ENCODE results near the gene PRKN. TPM values are rescaled to one million over a fixed set of nuclear protein-coding genes. Genes with fewer than 3 reads are reported as not detected.

PRKN gene
- total RNA-seq, 1 experiment from 2014 or later: 0.46 TPM

- no TSS peak for BruUV-seq (replicated peaks)
- DNase-seq (ENCODE audit: low read depth, low spot score) (no peak), ATAC-seq (no peak)
- H3K27me3 ChIP-seq (ENCODE audit: control insufficient read depth, insufficient read depth, low read length): no peaks in the 10 kb centered on the region
- H3K36me3 ChIP-seq (ENCODE audit: control insufficient read depth, insufficient read depth, low read length): no peaks in the 10 kb centered on the region
- in situ Hi-C loops (cut with HindIII; ENCODE audit: low pct_unique_long_range_greater_than_20kb, low sequenced_read_pairs) (no loop called here), intact Hi-C loops (cut with micrococcal nuclease; ENCODE audit: unreplicated experiment) (no loop called here)
- no peak overlapping the region for H3K27ac ChIP-seq (ENCODE audit: low read length)
- POLR2A ChIA-PET: no interaction called here
- CTCF ChIA-PET: interaction anchor here (1.6 kb wide), 1 partner anchor 24 kb away, joined by 4 read pairs; no protein-coding TSS in a partner anchor
- H3K4me1 ChIP-seq (ENCODE audit: control insufficient read depth, insufficient read depth, low read length): no peaks in the 10 kb centered on the region
- no peaks in the 10 kb centered on the region for H3K9me3 ChIP-seq (ENCODE audit: control insufficient read depth, insufficient read depth, low read depth, low read length)
- TF ChIP-seq, protein P1, sequence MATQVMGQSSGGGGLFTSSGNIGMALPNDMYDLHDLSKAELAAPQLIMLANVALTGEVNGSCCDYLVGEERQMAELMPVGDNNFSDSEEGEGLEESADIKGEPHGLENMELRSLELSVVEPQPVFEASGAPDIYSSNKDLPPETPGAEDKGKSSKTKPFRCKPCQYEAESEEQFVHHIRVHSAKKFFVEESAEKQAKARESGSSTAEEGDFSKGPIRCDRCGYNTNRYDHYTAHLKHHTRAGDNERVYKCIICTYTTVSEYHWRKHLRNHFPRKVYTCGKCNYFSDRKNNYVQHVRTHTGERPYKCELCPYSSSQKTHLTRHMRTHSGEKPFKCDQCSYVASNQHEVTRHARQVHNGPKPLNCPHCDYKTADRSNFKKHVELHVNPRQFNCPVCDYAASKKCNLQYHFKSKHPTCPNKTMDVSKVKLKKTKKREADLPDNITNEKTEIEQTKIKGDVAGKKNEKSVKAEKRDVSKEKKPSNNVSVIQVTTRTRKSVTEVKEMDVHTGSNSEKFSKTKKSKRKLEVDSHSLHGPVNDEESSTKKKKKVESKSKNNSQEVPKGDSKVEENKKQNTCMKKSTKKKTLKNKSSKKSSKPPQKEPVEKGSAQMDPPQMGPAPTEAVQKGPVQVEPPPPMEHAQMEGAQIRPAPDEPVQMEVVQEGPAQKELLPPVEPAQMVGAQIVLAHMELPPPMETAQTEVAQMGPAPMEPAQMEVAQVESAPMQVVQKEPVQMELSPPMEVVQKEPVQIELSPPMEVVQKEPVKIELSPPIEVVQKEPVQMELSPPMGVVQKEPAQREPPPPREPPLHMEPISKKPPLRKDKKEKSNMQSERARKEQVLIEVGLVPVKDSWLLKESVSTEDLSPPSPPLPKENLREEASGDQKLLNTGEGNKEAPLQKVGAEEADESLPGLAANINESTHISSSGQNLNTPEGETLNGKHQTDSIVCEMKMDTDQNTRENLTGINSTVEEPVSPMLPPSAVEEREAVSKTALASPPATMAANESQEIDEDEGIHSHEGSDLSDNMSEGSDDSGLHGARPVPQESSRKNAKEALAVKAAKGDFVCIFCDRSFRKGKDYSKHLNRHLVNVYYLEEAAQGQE (IDR thresholded peaks at IDR 0.05; ENCODE audit: insufficient read depth in 1 of 2, low read depth in 2 of 2, low read length in 1 of 2): no peak
- TF ChIP-seq SIN3A (IDR thresholded peaks at IDR 0.05; ENCODE audit: borderline replicate concordance, insufficient read depth, low read depth, low read length) (no peak), TCF7L2 (IDR thresholded peaks at IDR 0.05; ENCODE audit: low read depth, low read length) (no peak), POLR2AphosphoS5 (IDR thresholded peaks at IDR 0.05; ENCODE audit: low read depth, low read length) (no peak)
- TF ChIP-seq, protein P2, sequence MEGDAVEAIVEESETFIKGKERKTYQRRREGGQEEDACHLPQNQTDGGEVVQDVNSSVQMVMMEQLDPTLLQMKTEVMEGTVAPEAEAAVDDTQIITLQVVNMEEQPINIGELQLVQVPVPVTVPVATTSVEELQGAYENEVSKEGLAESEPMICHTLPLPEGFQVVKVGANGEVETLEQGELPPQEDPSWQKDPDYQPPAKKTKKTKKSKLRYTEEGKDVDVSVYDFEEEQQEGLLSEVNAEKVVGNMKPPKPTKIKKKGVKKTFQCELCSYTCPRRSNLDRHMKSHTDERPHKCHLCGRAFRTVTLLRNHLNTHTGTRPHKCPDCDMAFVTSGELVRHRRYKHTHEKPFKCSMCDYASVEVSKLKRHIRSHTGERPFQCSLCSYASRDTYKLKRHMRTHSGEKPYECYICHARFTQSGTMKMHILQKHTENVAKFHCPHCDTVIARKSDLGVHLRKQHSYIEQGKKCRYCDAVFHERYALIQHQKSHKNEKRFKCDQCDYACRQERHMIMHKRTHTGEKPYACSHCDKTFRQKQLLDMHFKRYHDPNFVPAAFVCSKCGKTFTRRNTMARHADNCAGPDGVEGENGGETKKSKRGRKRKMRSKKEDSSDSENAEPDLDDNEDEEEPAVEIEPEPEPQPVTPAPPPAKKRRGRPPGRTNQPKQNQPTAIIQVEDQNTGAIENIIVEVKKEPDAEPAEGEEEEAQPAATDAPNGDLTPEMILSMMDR (IDR thresholded peaks at IDR 0.05): no peak
- H3K4me3 ChIP-seq (ENCODE audit: low read depth in 2 of 2, low read length in 2 of 2): no peak overlapping the region
Measured at GRCh38 chr6:161346717-161347116, 1380.8 kb downstream of the PRKN start.

GRCh38 chr6:161344626-161345025 lies 1382.9 kb downstream of the PRKN start:
- BruUV-seq (replicated peaks): no TSS peak
- CTCF ChIA-PET: interaction anchor here (0.7 kb wide), 1 partner anchor 140 kb away, joined by 4 read pairs; no protein-coding TSS in a partner anchor
- intact Hi-C loops (cut with micrococcal nuclease; ENCODE audit: unreplicated experiment): no loop called here

More at GRCh38 chr6:161344626-161345025, 1382.9 kb downstream of the PRKN start:
- Histone ChIP-seq H3K9me3 (ENCODE audit: control insufficient read depth, insufficient read depth, low read depth, low read length) (no peaks in the 10 kb centered on the region), H3K27me3 (ENCODE audit: control insufficient read depth, insufficient read depth, low read length) (no peaks in the 10 kb centered on the region), H3K4me1 (ENCODE audit: control insufficient read depth, insufficient read depth, low read length) (no peaks in the 10 kb centered on the region), H3K36me3 (ENCODE audit: control insufficient read depth, insufficient read depth, low read length) (no peaks in the 10 kb centered on the region), H3K4me3 (ENCODE audit: low read depth in 2 of 2, low read length in 2 of 2) (no peak overlapping the region), H3K27ac (ENCODE audit: low read length) (no peak overlapping the region)
- ATAC-seq (no peak), DNase-seq (ENCODE audit: low read depth, low spot score) (no peak)
- in situ Hi-C loops (cut with HindIII; ENCODE audit: low pct_unique_long_range_greater_than_20kb, low sequenced_read_pairs): no loop called here
- TF ChIP-seq, protein P1 (IDR thresholded peaks at IDR 0.05; ENCODE audit: insufficient read depth in 1 of 2, low read depth in 2 of 2, low read length in 1 of 2): no peak
- no peak for TF ChIP-seq SIN3A (IDR thresholded peaks at IDR 0.05; ENCODE audit: borderline replicate concordance, insufficient read depth, low read depth, low read length)
- TF ChIP-seq, protein P2 (IDR thresholded peaks at IDR 0.05): no peak
- TF ChIP-seq TCF7L2 (IDR thresholded peaks at IDR 0.05; ENCODE audit: low read depth, low read length): no peak
- no peak for TF ChIP-seq POLR2AphosphoS5 (IDR thresholded peaks at IDR 0.05; ENCODE audit: low read depth, low read length)
- POLR2A ChIA-PET: interaction anchor here (0.6 to 0.7 kb wide), 2 partner anchors 12 to 1445 kb away, joined by 3 read pairs; no protein-coding TSS in a partner anchor
